ENCODE data around the gene RNASEH2C.
"Not testable (repeated sequence)": the region's sequence is repeated elsewhere in the genome, so short reads cannot be mapped to it uniquely, and the experiment has no call there.

RNASEH2C gene

GRCh38 chr11:65683480-65683879 lies 37.1 kb downstream of the RNASEH2C start:
- DNase-seq (ENCODE audit: low spot score) = not testable (repeated sequence)

GRCh38 chr11:65680192-65680743 lies 40.3 kb downstream of the RNASEH2C start:
- DNase-seq (ENCODE audit: low spot score) = no peak

- DNase-seq (ENCODE audit: low spot score) = no peak
These were observed 47.6 kb downstream of the RNASEH2C start for GRCh38 chr11:65672982-65673381.

GRCh38 chr11:65672180-65672860 lies 48.3 kb downstream of the RNASEH2C start:
- no peak for DNase-seq (ENCODE audit: low spot score)
